Measurements from ENCODE around the gene CHMP4A.

DNA sequence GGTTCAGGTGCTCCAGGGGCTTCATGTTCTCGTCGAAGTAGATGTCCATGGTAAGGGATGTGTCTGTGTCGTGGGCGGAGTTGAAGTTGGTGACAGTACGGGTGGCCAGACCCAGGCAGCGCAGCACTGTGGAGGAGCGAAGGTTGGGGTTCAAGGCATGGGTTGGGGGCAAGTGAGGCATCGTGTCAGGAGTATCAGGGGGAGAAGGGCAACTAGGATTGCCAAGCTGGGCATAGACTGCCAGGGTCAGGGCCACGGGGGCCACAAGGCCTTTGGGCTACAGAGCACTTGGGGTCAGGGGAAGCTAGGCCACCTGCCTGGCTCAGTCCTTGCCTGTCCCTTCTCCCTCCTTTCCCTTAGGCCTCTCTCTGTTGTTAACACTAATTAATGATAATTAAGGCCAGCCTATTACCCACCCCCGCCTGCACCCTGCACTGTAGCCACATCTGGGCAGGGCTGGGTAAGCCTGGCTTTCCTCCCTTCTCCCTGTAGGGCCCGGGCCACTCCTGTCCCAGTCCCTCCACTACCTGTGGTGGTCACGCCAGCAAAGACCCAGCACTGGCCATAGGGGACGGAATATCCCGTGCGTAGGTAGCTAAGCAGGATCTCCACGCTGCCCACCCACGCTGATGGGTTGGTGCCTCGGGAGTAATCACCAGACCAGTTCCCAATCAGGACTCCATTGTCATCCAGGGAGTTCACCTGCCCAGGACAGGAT, 45.4 kb upstream of the CHMP4A start:
- TF ChIP-seq SREBF2 (CRISPR knock-in tag; IDR thresholded peaks at IDR 0.05), result no peak
- TF ChIP-seq POLR2AphosphoS5 (IDR thresholded peaks at IDR 0.05; ENCODE audit: control insufficient read depth, insufficient read depth, low read depth, low read length), result no peak
- TF ChIP-seq BRD4 (IDR thresholded peaks at IDR 0.05), result no peak
- TF ChIP-seq, protein P1, sequence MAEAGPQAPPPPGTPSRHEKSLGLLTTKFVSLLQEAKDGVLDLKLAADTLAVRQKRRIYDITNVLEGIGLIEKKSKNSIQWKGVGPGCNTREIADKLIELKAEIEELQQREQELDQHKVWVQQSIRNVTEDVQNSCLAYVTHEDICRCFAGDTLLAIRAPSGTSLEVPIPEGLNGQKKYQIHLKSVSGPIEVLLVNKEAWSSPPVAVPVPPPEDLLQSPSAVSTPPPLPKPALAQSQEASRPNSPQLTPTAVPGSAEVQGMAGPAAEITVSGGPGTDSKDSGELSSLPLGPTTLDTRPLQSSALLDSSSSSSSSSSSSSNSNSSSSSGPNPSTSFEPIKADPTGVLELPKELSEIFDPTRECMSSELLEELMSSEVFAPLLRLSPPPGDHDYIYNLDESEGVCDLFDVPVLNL (CRISPR knock-in tag; IDR thresholded peaks at IDR 0.05; ENCODE audit: low read depth), result no peak
- TF ChIP-seq, protein P2, sequence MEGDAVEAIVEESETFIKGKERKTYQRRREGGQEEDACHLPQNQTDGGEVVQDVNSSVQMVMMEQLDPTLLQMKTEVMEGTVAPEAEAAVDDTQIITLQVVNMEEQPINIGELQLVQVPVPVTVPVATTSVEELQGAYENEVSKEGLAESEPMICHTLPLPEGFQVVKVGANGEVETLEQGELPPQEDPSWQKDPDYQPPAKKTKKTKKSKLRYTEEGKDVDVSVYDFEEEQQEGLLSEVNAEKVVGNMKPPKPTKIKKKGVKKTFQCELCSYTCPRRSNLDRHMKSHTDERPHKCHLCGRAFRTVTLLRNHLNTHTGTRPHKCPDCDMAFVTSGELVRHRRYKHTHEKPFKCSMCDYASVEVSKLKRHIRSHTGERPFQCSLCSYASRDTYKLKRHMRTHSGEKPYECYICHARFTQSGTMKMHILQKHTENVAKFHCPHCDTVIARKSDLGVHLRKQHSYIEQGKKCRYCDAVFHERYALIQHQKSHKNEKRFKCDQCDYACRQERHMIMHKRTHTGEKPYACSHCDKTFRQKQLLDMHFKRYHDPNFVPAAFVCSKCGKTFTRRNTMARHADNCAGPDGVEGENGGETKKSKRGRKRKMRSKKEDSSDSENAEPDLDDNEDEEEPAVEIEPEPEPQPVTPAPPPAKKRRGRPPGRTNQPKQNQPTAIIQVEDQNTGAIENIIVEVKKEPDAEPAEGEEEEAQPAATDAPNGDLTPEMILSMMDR (IDR thresholded peaks at IDR 0.05 in 2 of 3, conservative IDR thresholded peaks at IDR 0.05 in 1 of 3; ENCODE audit: insufficient read depth in 2 of 3, low read depth in 1 of 3, low read length in 3 of 3), result no peak
- TF ChIP-seq ZNF79 (CRISPR knock-in tag; IDR thresholded peaks at IDR 0.05; ENCODE audit: low read depth), result no peak
- TF ChIP-seq, protein P3, sequence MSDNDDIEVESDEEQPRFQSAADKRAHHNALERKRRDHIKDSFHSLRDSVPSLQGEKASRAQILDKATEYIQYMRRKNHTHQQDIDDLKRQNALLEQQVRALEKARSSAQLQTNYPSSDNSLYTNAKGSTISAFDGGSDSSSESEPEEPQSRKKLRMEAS (CRISPR knock-in tag; IDR thresholded peaks at IDR 0.05), result no peak
- TF ChIP-seq TBP (optimal IDR thresholded peaks at IDR 0.05; ENCODE audit: low read depth, low read length), result no peak

Data from K562 (cell line).